ENCODE measurements around the gene CDK13.

The CDK13 gene

GRCh38 chr7:40133561-40134427, 183.7 kb downstream of the CDK13 start:
- TF ChIP-seq SNAI2 (CRISPR knock-in tag; IDR thresholded peaks at IDR 0.05) (no peak; the same call in 1 of the 2 replicates), ZFP30 (CRISPR knock-in tag; IDR thresholded peaks at IDR 0.05) (no peak), TCF4 (CRISPR knock-in tag; IDR thresholded peaks at IDR 0.05; ENCODE audit: borderline replicate concordance) (no peak), ZNF565 (CRISPR knock-in tag; conservative IDR thresholded peaks at IDR 0.05; ENCODE audit: low read depth) (no peak), BACH2 (CRISPR knock-in tag; IDR thresholded peaks at IDR 0.05; ENCODE audit: borderline replicate concordance) (no peak), OSR1 (CRISPR knock-in tag; IDR thresholded peaks at IDR 0.05) (no peak), ARNTL (CRISPR knock-in tag; IDR thresholded peaks at IDR 0.05; ENCODE audit: borderline replicate concordance, low read depth) (no peak), PPARA (CRISPR knock-in tag; IDR thresholded peaks at IDR 0.05; ENCODE audit: borderline replicate concordance) (no peak), RARB (CRISPR knock-in tag; IDR thresholded peaks at IDR 0.05) (no peak), TOX (CRISPR knock-in tag; IDR thresholded peaks at IDR 0.05; ENCODE audit: borderline replicate concordance) (no peak), ZC3H10 (CRISPR knock-in tag; IDR thresholded peaks at IDR 0.05) (no peak)
- TF ChIP-seq, protein P1, sequence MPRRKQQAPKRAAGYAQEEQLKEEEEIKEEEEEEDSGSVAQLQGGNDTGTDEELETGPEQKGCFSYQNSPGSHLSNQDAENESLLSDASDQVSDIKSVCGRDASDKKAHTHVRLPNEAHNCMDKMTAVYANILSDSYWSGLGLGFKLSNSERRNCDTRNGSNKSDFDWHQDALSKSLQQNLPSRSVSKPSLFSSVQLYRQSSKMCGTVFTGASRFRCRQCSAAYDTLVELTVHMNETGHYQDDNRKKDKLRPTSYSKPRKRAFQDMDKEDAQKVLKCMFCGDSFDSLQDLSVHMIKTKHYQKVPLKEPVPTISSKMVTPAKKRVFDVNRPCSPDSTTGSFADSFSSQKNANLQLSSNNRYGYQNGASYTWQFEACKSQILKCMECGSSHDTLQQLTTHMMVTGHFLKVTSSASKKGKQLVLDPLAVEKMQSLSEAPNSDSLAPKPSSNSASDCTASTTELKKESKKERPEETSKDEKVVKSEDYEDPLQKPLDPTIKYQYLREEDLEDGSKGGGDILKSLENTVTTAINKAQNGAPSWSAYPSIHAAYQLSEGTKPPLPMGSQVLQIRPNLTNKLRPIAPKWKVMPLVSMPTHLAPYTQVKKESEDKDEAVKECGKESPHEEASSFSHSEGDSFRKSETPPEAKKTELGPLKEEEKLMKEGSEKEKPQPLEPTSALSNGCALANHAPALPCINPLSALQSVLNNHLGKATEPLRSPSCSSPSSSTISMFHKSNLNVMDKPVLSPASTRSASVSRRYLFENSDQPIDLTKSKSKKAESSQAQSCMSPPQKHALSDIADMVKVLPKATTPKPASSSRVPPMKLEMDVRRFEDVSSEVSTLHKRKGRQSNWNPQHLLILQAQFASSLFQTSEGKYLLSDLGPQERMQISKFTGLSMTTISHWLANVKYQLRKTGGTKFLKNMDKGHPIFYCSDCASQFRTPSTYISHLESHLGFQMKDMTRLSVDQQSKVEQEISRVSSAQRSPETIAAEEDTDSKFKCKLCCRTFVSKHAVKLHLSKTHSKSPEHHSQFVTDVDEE (CRISPR knock-in tag; IDR thresholded peaks at IDR 0.05): no peak
- TF ChIP-seq, protein P2, sequence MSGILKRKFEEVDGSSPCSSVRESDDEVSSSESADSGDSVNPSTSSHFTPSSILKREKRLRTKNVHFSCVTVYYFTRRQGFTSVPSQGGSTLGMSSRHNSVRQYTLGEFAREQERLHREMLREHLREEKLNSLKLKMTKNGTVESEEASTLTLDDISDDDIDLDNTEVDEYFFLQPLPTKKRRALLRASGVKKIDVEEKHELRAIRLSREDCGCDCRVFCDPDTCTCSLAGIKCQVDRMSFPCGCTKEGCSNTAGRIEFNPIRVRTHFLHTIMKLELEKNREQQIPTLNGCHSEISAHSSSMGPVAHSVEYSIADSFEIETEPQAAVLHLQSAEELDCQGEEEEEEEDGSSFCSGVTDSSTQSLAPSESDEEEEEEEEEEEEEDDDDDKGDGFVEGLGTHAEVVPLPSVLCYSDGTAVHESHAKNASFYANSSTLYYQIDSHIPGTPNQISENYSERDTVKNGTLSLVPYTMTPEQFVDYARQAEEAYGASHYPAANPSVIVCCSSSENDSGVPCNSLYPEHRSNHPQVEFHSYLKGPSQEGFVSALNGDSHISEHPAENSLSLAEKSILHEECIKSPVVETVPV (CRISPR knock-in tag; IDR thresholded peaks at IDR 0.05): no peak
- peak; percentile 76 for ATAC-seq

GRCh38 chr7:40134428-40135316, 184.6 kb downstream of the CDK13 start, which contains the start of the genes MPLKIP and SUGCT:
TSS of gene MPLKIP (minus strand) at chr7:40134622. CDS start at chr7:40134567, 55 bp downstream.
TSS of gene SUGCT (plus strand) at chr7:40135005.
- ATAC-seq: peak; percentile 91
- TF ChIP-seq, protein P3, sequence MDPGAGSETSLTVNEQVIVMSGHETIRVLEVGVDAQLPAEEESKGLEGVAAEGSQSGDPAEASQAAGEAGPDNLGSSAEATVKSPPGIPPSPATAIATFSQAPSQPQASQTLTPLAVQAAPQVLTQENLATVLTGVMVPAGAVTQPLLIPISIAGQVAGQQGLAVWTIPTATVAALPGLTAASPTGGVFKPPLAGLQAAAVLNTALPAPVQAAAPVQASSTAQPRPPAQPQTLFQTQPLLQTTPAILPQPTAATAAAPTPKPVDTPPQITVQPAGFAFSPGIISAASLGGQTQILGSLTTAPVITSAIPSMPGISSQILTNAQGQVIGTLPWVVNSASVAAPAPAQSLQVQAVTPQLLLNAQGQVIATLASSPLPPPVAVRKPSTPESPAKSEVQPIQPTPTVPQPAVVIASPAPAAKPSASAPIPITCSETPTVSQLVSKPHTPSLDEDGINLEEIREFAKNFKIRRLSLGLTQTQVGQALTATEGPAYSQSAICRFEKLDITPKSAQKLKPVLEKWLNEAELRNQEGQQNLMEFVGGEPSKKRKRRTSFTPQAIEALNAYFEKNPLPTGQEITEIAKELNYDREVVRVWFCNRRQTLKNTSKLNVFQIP (CRISPR knock-in tag; IDR thresholded peaks at IDR 0.05; ENCODE audit: borderline replicate concordance, low read depth): peak; percentile 33; the same call in 1 of the 2 replicates
- TF ChIP-seq ZNF565 (CRISPR knock-in tag; conservative IDR thresholded peaks at IDR 0.05; ENCODE audit: low read depth) (no peak; the same call in 1 of the 2 replicates), ZFP3 (CRISPR knock-in tag; IDR thresholded peaks at IDR 0.05) (peak; percentile 63; the same call in 1 of the 2 replicates), ISL1 (CRISPR knock-in tag; IDR thresholded peaks at IDR 0.05) (no peak), SNAI2 (CRISPR knock-in tag; IDR thresholded peaks at IDR 0.05) (no peak), ARNTL (CRISPR knock-in tag; IDR thresholded peaks at IDR 0.05; ENCODE audit: borderline replicate concordance, low read depth) (no peak), TOX (CRISPR knock-in tag; IDR thresholded peaks at IDR 0.05; ENCODE audit: borderline replicate concordance) (no peak), ZFP30 (CRISPR knock-in tag; IDR thresholded peaks at IDR 0.05) (no peak), OSR1 (CRISPR knock-in tag; IDR thresholded peaks at IDR 0.05) (no peak), ZNF8 (CRISPR knock-in tag; IDR thresholded peaks at IDR 0.05) (no peak), PPARA (CRISPR knock-in tag; IDR thresholded peaks at IDR 0.05; ENCODE audit: borderline replicate concordance) (no peak), GLIS3 (CRISPR knock-in tag; IDR thresholded peaks at IDR 0.05) (no peak), ZC3H10 (CRISPR knock-in tag; IDR thresholded peaks at IDR 0.05) (no peak), TCF4 (CRISPR knock-in tag; IDR thresholded peaks at IDR 0.05; ENCODE audit: borderline replicate concordance) (no peak), CREB5 (CRISPR knock-in tag; IDR thresholded peaks at IDR 0.05; ENCODE audit: low read depth) (no peak), CSDC2 (CRISPR knock-in tag; IDR thresholded peaks at IDR 0.05) (no peak; the same call in 1 of the 2 replicates), BACH2 (CRISPR knock-in tag; IDR thresholded peaks at IDR 0.05; ENCODE audit: borderline replicate concordance) (no peak), ESRRG (CRISPR knock-in tag; IDR thresholded peaks at IDR 0.05) (no peak)
- TF ChIP-seq, protein P4, sequence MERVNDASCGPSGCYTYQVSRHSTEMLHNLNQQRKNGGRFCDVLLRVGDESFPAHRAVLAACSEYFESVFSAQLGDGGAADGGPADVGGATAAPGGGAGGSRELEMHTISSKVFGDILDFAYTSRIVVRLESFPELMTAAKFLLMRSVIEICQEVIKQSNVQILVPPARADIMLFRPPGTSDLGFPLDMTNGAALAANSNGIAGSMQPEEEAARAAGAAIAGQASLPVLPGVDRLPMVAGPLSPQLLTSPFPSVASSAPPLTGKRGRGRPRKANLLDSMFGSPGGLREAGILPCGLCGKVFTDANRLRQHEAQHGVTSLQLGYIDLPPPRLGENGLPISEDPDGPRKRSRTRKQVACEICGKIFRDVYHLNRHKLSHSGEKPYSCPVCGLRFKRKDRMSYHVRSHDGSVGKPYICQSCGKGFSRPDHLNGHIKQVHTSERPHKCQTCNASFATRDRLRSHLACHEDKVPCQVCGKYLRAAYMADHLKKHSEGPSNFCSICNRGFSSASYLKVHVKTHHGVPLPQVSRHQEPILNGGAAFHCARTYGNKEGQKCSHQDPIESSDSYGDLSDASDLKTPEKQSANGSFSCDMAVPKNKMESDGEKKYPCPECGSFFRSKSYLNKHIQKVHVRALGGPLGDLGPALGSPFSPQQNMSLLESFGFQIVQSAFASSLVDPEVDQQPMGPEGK (CRISPR knock-in tag; IDR thresholded peaks at IDR 0.05; ENCODE audit: borderline replicate concordance): 0 out of 2 replicates have a peak, but pooled peaks have one; percentile 24
- TF ChIP-seq, protein P1 (CRISPR knock-in tag; IDR thresholded peaks at IDR 0.05): 0 out of 2 replicates have a peak, but pooled peaks have one; percentile 46
